GM18505 (cell line): ENCODE data around the gene KCNA3.

Experiments
- ATAC-seq: cut with Tn5 transposase; IDR thresholded peaks from one replicate; pipeline ENCODE4 v1.9.1; 2021; ENCODE audit not compliant: unreplicated experiment
- POLR2A ChIP-seq: IDR thresholded peaks from 4 replicates; pipeline ENCODE4 v1.6.1; 2011; ENCODE audit warnings: borderline replicate concordance; ENCODE audit not compliant: insufficient read depth, insufficient read length; ENCODE audit errors: extremely low read depth

Gene KCNA3

DNA sequence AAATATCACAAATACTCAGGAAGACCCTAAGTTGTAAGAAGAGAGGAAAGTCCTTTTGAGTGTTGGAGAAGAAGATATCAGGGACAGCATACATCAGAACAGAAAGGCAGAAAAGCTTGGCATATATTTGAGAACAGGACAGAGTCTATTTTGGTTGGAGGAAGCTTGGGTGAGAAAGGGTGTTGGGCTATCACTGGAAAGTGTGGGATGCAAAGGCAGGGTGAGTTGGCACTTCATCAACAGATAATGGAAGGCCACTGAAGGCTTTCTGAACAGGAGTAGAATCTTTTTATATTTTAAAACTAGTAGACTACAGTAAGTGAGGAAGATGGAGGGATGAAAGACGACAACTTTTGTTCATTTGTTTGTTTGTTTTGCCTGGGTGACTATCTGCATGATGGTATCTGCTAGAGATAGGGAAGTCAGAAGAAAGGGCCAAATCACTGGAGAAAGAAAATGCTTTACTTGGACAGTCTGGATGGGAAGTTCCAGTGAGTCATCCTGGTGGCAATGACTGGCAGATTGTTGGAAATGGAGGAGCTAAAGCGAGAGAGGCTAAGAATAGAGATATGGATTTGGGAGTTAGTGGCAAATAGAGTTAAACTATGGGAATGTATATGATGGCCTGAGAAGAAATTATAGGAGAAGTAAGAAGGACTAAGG, 34.9 kb downstream of the KCNA3 start:
- no peak for TF ChIP-seq POLR2A
- no peak for ATAC-seq

DNA sequence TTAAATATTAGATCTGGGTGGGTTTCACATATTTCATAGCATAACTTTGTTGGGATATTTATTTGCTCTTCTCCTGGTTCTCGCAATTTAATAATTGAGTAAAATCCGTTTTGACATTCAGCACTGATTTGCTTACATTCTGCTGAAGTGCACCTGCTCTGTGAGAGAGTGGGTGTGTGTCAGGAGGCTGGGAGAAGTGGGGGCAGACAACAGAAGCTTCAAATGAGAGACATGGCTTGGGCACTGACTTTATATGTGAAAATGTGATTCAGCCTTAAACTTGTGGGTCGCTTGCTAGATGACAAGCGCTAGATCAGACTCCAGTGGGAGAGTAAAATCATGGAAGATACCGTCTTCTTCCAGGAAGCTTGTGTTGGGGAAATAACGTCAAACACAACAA, 36.2 kb downstream of the KCNA3 start:
- ATAC-seq, result no peak
- TF ChIP-seq POLR2A, result no peak

DNA sequence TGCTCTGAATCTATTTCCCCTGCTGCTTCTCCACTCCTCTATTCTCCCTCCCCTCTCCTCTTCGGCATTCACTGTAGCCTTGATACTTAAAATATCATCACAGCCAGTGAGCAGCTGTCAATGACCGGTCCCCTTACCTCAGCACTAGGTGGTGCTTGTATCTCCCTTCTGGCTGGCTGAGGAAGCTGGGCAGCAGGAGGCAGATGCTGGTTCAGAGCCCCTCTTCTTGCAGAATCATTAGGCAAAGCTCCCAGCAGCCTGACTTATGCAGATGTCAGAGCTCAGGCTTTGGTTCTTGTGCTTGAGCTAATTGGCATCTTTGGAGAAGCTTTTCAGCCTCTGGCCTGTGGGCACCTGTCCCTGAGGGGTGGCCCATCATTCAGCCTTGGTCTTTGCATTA, 36.7 kb downstream of the KCNA3 start:
- no peak for TF ChIP-seq POLR2A
- no peak for ATAC-seq

DNA sequence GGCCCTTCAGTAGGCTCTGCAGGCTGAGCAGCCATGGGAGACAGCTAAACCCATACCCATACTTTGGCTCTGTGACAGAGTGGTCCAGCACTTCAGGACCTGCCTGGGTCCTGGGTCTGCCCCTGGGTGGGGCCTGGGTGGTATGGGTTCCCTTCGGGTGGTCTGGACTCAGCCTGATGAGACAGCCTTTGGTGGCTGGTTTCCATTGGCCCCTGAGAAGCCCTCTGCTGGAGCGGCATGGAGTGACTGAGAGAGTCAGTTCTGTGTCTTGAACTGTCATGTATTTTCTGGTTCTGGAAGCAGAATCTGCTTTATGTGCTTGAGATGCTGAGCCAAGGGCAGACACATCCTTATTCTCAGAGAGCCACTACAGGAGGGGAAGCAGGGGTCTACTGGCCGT, 37.3 kb downstream of the KCNA3 start:
- TF ChIP-seq POLR2A, result no peak
- ATAC-seq, result no peak

DNA sequence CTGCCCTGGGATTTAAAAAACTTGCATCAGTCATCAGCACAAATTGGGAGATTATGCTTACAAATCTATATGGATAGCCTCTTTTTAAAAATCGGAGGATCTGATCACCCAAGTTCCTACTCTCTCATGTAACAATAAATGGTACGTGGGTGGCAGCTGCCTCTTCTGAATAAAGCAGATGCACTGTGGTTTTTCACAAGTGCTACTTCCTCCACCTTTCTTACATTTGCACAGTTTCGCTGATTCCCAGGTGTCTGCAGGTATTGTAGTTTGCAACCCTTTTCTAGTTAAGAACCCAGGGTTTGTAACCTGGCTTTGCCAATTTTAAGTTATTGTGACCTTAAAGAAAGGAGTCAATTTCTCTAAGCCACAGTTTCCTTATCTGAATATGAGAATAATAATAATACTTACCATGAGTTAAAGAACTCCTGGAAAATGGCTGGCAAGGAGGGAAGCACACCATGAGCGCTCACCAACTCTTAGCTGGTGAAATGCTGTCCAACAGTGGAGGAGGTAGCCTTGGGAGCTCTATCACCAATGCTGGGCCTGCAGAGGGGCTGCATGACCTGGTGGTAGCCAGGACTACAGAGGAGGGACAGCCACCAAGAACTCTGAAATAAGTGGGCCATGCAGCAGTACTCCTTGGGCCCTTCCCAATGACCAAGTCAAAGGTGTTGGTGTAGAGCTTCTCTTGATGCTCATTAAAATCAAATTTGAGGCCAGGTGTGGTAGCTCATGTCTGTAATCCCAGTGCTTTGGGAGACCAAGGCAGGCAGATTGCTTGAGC, 38.4 kb downstream of the KCNA3 start:
- TF ChIP-seq POLR2A, result peak; percentile 11

DNA sequence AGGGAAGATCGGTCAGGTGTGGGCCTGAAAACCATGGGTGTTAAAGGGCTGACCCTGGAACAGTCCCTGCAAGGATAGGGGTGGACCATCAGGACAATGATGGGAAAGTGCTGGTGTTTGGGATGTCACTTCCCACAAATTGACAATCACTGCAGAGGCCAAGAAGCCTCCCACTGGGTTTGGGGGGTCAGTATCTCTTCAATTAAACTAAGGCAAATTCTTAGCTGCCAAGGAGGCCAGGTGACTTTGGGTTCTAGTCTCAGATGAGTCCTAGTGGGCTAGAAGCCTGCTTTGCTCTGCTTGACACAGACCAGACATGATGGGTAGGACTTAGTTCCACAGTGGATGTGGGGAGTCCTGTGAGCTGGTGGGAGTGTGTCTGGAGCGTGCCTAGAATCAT, 39.3 kb downstream of the KCNA3 start:
- no peak for ATAC-seq
- no peak for TF ChIP-seq POLR2A

More for the DNA sequence above, 38.4 kb downstream of the KCNA3 start:
- no peak for ATAC-seq

DNA sequence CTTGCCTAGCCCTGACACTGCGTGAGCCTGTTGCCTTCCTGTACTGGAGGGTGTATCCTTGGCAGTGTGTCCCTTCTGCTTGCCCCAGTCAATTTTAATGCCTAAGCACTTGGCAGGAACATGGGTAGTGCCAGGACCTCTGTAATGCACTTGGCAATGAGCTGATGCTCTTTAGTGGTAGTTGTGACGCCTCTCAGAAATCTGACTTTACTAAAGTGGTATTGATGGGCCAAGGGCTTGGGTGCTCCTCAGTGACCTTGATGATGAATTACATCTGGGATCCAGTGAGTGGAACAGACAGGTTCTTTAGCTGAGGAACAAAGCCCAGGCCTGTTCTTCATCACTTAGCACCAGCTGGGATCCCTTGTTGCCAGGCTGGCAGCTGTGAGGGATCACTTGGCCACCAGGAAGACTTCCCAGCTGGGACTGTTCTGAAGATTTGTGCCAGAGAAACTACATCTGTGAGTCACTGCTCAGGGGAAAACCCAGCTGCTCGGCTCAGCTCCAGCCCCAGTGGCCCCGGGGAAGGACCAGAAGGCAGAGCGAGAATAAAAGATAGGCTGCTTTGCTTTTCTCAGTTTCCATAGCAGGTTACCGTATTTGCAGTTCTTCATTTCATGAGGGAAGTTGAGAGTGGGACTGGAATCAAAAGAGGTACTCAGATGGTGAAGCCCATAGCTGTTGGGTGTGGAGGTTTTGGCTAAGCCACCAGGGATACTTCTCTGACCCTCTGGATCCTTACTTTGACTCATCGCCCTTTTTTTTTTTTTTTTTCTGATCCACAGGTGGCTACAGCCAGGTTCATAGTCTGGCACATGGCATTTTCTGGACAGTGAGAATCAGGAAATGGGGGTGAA, 40.1 kb downstream of the KCNA3 start:
- ATAC-seq, result peak; percentile 54

DNA sequence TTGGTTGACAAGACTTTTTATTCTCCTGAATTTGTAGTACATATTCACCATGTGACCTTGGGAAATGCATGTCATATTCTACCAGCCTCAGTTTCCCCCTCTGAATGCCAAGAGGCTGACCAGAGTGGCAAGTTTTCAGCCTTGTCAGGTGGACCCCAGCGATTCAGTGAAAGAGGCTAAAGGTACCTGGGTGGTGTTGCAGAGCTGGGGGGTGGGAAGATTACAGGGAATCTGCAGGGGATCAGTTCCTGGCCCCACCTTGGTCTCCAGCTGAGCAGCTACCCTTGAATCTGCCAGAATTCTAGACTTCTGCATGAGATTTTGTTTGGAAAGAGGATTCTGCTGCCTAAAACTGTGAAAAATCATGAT, 40.7 kb downstream of the KCNA3 start:
- no peak for ATAC-seq
- no peak for TF ChIP-seq POLR2A

More for the DNA sequence above, 40.1 kb downstream of the KCNA3 start:
- peak; percentile 27 for TF ChIP-seq POLR2A

DNA sequence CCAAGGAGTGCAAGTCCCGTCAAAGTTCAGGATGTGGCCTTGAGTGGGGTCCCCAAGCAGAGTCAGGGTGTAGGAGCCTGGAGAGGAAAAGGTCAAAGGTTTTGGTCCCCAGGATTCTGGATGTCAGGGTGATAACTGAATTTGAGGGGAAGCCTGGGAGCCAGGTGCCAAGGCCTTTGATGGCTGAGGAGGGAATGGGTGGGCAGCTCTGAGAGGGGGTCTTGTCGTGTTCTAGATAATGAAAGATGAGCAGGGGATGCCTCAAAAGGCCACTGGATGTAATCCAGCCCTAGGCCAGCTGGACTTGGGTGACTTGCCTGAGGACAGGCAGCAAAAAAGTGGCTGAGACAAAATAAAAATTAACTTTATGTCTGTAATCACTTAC, 41.1 kb downstream of the KCNA3 start:
- no peak for TF ChIP-seq POLR2A
- ATAC-seq, result no peak

DNA sequence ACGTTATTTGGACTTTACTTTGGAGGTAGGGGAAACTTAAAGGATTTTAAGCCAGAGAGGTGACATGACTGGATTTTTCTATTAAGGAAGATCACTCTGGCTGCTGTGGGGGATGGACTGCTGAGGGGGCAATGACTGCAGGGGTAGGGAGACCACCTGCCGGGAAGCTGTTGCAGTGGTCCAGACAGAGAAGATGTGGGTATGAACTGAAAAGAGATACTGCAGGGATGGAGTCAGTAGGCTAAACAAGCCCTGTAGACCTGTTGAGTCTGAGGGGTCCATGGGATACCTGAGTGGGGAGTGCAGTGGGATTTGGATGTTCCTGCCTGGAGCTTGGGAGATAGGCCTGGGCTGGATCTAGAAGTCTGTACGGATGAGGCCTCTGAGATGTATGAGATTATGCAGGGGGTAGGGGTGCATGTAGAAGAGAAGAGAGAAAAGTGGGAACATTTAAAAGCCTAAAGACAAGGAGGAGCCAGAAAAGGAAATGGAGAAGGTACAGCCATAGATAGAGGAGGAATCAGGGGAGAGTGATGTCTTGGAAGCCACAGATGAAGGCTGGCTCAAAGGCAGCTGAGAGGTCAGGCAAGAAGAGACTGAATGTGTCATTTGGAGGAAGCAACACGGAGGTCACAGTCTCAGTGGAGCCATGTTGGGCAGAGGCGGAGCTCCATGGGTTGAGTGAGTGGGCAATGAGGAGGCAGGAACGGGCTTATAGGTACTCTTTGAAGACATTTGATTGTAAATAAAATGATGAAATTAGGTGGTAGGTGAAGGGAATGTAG, 42.7 kb downstream of the KCNA3 start:
- no peak for ATAC-seq
- TF ChIP-seq POLR2A, result no peak

DNA sequence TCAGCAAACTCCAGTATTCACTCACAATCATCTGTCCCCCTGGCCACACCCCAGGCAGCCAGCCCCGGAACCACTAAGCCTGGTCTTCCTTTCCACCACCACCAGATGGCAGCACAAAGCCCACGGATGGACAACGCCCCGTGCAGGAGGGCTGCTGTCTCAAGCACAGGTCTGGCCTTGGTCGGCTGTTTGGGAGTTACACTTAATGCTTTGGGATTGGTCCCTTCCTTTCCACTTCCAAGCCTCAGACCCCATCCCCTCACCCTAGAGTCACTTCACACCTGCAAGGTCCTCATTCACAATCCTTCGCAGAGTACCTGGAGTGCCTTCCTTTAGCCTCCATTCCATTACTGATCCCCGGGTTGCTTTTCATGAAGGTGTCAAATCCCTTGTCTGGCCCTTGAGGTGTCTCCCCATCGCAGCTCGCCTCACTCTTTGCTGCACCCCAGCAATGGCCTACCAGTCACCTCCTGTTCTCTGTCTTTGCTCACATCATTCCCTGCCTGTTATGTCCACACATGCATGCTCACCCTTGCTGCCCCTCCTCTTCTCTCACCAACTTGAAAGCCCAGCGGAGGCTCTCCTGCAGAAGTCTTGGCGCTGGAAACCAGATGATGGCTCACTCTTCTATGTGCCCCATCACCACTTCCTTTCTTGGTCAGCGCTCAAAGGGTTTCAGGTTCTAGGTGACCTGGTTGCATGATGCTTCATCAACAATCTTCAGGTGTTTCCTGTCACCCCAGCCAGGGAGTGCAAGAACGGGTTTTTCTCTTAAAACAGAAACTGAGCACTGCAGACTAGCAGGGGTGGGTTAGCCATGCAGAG, 43.7 kb downstream of the KCNA3 start:
- ATAC-seq, result peak; percentile 48
- TF ChIP-seq POLR2A, result no peak
